ENCODE measurements around the gene DAPK1.

DNA sequence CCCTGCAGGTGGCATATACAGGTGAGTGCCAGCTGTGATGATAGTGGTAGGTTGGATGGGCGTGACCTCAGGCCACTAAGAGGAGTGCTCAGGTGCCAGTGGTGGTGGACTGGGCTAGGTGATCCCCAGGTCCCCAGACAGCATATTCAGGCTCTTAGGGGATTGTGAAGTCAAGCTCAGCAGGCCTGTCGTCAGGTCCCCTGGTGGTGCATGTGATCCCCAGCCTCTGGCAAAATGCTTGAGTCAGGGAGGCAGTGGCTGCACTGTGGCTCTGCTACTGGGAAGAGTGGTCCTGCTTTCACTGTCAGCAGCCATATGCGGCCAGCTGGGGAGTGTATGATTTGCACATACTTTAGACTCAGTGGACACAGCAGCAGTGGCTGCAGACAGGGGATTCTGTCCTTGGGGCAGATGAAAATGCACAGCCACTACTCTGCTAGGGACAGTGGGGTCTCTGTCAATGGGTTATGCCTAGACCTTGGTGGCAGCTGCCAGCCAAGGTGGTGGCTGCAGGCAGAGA lies 196.6 kb downstream of the DAPK1 start:
- TF ChIP-seq POLR2A (IDR thresholded peaks at IDR 0.05; ENCODE audit: low read depth, low read length), result no peak
- no peak for TF ChIP-seq POLR2AphosphoS5 (IDR thresholded peaks at IDR 0.05; ENCODE audit: low read depth, low read length)

Measured in GM12891 (cell line).